Femur (tissue), 1 donor: ENCODE measurements around the gene TMEM190.

Experiments used
- DNase-seq: peaks from one replicate; pipeline ENCODE4 v3.0.0-alpha.2; 2017

Gene TMEM190

DNA sequence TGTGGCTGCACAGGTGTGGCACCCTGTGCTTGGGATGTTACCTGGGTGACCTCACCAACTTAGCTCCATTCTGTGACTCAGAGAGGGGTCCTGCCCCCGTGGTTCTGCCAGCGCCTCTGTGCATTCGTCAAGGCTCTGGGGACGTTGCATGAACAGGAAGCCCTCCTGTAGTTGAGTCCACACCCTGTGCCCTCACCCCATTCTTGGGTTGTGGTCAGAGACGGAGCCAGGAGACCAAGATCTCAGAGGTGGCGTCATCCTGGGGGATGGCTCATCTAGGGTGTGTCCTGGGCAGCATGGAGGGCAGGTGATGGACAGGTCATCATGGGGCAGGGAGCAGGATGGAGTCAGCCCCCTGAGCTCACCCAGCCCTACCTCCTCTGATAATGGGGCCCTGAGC, 24.6 kb upstream of the TMEM190 start:
- no peak for DNase-seq

DNA sequence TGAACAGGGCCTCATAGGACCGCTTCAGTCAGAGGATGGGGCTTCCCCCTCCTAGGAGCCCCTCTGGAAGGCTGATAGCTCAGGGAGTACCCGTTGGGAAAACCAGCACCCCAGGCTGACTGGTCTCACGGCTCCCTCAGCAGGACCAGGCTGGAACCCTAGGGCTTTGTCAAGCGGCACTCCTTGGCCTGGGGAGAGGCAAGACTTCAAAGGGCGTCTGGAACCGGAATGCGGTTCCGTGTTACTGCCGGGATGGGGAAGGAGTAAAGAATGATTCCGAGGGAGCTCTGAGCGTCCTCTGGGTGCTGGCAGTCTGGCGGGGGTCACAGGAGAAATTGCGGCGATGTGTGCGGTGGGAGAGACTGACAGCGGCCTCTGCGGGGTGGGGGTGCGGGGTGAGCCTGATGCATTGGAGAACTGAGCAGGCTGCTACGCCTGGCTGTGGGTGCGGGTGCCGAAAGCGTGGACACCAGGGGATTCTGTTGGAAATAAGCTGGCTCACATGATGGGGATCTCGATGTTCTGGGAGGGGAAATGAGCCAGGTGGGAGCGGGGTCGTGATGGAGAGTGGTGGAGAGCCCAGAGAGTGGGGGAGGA, 24.0 kb upstream of the TMEM190 start:
- peak; percentile 7 for DNase-seq

DNA sequence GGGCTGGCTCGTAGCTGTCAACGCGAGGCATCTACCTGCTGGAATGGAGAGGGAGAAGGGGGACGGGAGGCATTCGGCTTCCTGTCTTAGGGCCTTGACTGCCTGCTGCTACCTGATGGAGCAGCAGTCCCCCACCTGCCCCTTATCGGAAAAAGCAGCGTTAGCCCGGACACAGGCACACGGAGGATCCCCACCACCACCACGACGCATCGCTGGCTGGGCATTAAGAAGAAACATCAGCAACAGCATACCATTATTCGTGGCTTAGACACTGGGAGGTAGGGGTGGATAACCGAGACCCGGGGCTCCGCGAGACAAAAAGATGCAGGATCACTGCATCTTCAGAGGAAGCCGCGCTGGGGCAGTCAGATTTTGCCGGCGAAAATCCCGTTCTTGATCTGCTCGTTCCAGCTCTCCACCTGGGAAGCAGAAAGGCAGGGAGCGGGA, 23.2 kb upstream of the TMEM190 start:
- peak; percentile 14 for DNase-seq

DNA sequence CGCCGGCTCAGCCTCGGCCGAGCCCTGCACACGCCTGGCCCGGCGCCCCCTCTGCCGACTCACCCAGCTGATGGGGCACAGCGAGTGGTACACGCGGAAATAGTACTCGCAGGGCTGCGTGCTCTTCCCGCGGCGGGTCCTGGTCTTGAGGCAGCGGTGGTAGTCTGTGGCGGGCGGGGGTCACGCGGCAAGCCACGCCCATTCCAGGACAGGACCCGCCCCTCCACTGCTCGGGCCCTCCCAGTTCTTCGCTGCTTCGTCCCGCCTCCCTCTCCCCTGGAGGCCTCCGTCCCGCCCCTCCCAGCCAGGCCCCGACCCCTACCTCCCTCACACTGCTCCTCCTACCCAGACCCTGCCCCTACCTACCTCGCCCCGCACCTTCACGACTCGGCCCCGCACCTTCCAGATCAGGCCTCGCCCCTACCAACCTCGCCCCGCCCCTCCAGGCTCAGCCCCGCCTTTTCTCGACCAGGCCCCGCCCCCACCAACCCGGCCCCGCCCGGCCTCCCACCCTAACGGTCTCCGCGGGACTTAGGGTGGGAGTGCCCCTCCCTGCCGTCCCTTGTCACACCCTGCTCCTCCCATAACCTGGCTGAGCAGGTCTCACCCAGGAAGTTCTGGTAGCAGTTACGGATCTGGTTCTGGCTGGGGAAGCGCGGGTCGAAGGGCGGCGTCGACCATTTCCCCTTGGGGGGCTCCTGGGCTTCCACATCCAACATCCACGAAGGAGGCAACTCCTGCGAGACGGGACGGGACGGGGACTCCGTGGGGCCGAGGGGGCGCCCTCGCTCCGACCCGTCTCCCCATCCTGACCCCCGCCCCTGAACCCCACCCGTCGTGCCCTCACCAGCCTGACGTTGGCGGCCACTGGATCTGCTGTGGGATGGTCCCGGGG, 22.6 kb upstream of the TMEM190 start:
- peak; percentile 73 for DNase-seq

DNA sequence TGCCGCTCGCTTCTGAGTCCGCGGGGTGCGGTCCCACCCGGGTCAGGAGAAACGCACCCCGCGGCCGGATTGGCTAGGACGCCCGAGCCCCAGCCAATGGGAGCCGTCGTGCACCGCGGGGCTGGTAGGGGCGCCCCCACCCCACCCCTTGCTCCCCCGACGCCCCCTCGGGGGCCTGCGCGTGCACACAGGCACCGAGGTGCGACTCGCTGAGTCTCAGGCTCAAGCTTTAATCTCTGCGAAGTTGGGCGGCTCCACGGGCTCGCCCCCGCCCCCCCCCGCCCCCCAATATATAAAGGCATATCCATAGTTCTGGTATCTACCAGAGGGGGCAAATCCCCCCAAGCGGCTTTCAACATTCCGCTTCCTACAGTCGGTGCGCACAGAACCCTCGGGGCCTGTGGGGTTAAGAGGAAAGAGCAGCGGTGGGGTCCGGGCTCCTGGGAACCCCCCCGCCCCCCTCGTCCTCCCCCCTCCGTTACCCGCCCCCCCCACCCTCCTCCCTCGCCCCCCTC, 21.9 kb upstream of the TMEM190 start, which contains the start of gene COX6B2:
TSS of gene COX6B2 (minus strand) at position 22 of the 515 bp plus-strand sequence. CDS start 198 bp downstream, outside the sequence.
- DNase-seq = no peak

DNA sequence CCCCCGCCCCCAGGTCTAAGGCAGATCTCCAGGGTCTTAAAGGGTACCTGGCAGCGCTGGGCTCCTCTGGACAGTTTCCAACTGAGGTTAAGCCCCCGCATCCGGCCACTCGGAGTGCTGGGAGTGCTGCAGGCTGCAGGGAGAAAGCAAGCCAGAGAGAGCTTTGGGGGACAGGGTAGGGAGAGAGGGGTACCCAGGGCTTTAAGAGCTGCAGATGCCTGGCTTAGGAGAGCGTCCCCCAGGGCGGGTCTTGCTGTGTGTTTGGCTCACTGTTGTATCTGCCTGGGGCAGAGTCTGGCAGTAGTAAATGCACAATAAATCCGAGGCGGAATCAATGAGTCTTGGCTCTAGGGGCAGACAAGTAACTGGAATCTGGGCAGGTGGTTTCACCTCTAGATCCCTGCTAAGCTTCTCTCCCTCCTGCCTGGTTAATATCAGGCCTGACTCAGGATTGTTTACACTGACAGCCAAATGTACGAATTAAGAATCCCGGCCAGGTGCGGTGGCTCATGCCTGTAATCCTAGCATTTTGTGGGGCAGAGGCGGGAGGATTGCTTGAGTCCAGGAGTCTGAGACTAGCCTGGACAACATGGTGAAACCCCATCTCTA, 21.3 kb upstream of the TMEM190 start:
- no peak for DNase-seq

DNA sequence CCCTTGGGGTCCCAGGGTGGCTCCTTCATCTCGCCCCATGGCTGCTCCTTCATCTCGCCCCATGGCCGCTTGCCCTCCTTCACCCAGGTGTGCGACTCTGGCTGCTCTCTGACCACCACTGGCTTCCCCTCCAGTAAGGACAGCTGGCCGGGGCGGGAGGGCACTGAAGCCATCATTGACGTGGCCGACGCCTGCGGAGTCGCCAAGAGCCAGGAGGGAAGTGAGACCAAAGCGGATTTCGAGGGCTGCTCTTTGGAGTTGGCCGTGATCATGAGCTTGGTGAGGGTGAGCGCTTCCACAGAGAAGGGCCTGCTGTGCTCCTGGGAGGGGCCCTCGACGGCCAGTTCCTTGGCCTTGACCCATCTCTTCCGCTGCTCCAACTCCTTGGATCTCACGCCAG, 18.1 kb upstream of the TMEM190 start:
- DNase-seq = no peak

DNA sequence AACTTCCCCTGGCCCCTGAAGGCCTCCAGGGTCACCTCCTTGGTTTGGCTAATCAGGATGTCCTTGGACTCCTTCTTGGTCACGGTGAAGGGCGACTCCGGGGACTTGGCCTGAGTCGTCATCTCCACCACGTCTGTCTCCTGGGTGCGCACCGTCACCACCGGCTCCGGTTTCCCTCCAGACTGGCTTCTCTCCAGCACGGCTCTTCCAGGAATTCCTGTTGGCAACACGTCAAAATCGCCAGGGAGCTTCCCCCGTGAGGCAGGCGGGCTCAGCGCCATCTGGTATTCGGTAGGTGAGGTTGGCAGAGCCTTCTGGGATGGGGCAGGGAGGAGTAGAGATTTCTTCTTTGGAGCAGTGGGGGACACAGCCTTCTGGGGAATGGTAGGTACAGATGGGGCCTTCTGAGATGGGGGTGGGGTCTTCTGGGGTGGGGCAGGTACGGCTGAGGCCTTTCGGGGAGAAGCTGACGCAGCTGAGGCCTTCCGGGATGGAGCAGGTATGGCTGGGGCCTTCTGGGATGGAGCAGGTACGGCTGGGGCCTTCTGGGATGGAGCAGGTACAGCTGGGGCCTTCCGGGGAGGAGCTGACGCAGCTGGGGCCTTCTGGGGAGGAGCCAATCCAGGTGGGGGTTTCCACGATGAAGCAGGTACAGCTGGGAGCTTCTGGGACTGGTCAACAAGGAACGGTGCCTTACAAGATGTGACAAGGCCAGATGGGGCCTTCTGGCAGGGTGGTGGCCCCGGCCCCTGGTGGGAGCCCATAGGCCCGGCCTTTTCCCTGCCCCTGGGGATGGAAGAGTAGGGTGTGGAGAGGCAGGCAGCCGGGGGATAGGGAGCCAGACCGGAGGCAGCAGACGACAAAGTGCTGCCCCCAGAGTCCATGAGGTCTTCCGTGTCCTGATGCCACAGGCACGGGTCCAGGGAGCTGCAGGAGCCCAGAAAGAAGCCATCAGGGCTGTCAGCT, 17.4 kb upstream of the TMEM190 start:
- DNase-seq = no peak

DNA sequence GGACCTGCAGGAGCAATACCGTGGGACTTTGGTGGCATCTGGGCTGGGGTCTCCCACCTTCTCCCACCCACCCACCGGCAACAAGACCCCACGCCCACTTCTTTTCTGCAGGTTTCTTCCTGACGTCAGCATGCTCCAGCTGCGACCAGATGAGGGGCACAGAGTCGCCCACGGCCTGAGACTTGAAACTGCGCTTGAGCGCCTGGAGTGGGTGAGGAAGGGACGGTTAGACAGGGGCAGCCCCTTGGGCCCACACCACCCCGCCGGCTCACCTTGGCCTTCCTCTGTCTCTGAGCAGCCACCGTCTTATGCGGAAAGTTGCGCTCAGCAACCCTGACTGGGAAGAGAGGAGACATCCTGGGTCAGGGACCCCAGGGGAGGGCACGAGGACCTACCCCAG, 15.7 kb upstream of the TMEM190 start:
- DNase-seq = no peak

DNA sequence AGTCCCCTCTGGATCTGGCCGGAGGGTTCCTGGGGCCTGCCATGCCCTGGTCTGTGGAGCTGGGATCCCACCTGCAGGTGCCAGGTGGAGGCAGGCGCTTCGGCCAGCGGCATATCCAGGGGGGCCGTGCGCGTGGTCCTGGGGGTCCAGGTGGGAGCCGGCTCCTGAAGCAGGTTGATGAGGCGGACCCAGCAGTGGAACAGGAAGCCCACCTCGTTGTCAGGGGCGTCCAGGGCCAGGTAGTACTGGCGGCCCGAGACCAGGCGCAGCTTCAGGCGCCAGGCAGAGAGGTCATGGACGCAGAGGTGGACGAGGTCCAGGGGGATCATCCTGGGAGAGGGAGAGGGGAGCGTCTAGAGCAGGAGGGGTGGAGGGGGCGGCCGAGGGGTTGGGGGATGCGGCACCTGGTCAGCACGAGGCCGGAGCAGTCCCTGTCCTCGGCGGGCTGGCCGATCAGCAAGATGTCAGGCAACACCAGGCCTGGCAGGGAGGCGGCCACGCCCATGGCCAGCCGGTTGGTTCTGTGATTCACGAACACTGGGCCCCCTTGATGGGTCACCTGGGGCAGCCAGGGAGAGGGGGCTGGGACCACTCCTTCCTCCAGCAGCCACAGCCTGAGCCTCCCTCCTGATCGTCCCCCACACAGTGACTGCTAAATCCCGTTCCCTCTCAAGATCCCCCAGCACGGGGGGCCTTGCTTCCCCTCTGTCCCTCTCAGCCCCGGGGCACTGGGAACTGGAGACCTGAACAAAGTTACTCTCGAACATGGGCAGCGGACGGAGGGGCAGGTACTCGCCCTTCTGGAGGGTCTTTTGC, 14.2 kb upstream of the TMEM190 start:
- DNase-seq = no peak

DNA sequence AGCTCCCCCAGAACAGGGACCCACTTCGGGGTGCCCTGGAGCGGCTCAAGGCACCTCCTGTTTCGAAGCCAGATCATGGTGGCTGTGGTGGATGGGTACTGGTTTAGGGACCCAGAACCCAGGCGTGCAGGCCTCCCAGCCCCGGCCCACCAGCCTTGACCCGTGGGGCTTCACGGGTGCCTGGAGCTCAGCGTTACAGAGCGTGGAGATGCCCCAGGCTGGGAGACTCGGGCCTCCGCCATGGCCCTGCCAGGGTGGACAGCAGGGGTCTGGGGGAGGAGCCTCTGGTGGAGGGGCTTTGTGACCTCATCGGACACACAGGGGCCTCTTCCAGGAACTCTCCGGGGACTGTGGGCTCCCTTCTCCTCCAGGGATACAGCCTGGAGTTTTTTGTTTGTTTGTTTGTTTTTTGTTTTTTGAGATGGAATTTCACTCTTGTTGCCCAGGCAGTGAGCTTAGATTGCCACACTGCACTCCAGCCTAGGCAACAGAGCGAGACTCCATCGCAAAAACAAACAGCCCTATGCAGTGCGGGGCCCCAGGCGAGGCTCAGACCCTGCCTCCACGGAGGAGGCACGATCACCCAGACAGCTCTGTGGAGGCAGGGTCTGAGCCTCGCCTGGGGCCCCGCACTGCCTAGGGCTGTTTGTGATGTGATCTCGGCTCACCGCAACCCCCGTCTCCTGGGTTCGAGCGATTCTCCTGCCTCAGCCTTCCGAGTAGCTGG, 13.5 kb upstream of the TMEM190 start, which contains the start of gene GARIN5B:
TSS of gene GARIN5B (minus strand) at position 271 of the 727 bp plus-strand sequence. CDS start at position 77, 194 bp downstream.
- DNase-seq = no peak

DNA sequence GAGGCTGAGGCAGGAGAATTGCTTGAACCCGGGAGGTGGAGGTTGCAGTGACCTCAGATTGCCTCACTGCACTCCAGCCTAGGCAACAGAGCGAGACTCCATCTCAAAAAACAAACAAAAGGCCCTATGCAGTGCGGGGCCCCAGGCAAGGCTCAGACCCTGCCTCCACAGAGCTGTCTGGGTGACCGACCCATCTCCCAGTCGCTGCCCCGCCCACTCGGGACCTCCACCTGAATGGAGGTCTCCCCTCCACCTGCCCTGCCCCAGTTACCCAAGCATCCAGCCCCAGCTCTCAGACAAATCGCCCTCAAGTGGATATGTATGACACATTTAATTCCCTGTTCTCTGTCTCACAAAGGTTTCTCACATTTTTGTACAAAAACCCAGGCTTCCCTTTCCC, 11.4 kb upstream of the TMEM190 start:
- DNase-seq = no peak

DNA sequence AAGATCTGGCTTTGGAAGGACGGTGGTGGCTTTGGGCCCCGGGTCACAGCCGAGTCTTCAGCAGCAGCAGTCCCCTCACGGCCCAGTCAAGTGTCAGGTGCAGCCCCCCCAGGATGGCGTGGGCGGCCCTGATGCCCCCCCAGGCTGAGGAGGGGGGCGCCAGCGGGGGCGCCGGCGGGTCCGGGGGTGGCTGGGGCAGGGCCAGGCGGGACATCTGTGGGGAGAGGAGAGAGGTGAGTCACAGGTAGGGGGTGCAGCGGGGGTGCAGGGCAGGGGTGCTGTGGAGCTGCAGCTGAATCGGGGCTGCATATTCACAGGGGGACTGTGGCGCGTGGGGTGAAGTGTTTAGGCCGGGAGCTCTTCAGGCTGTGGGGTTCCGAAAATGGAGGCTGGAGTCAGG, 10.7 kb upstream of the TMEM190 start:
- DNase-seq = no peak

DNA sequence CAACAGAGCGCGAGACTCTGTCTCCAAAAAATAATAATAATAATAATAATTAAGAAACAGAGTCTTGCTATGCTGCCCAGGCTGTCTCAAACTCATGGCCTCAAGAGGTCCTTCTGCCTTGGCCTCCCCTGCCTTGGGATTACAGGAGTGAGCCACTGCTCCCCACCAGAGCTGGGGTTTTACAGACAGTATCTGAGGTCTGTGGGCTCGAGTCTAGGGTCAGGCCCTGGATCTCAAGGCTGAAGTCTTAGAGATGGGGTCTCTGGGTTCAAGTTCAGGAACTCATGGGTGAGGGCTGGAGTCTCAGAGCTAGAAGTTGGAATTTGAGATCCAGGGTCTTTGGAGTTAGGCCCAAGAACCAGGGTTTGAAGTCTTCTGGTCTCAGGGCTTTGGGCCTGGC, 9.8 kb upstream of the TMEM190 start:
- no peak for DNase-seq

DNA sequence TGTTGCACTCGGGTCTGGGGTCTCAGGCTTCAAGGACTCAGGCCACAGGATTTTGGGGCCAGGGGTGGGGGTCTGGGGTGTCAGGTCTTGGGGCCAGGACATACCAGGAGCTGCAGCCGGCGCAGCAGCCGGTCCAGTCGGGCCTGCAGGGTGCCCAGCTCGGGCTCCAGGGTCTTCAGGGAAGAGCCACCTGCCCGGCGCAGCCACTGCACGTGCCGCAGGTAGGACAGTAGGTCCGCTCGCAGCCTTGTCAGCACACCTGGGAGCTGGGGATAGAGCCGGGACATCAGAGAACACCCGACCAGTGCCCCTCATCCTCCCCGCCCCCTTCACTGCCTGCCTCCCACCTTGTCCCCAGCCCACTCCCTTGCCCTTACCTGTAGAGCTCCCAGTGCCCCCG, 8.5 kb upstream of the TMEM190 start:
- no peak for DNase-seq

DNA sequence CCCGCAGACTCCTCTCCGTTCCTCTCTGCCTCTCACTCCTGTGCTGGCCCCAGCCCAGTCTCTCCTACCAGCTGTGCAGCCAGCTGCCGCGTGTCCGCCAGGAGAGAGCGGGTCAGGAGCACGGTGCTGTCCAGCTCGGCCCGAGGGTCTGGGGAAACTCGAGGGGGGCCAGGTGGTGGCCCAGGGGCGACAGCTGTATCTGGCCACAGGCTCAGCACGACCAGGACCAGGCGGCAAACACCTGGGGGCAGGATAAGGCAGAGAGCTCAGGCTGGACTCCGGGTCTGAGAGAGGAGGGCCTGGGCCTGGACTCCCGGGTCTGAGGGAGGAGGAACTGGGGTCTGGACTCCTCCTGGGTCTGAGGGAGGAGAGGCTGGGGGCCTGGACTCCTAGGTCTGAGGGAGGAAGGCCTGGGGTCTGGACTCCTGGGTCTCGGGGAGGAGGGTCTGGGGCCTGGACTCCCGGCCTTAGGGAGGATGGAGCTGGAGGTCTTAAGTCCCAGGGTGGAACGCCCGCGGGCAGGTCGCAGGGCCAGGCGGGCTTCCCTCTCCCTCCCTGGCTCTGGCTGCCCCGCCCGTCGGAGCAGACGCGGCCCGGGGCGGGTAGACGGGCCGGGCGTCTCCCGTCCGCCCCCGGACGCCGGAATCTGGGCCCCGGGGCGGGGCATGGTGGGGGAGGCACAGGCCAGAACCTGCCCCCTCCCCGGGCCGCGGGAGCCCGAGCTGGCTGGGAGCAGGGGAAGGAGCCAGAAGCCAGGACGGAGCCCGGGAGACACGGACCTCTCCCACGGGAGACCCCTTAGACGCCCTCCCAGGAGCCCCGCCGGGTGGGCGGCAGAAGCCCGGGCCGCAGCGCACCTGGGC, 7.7 kb upstream of the TMEM190 start:
- DNase-seq = no peak

DNA sequence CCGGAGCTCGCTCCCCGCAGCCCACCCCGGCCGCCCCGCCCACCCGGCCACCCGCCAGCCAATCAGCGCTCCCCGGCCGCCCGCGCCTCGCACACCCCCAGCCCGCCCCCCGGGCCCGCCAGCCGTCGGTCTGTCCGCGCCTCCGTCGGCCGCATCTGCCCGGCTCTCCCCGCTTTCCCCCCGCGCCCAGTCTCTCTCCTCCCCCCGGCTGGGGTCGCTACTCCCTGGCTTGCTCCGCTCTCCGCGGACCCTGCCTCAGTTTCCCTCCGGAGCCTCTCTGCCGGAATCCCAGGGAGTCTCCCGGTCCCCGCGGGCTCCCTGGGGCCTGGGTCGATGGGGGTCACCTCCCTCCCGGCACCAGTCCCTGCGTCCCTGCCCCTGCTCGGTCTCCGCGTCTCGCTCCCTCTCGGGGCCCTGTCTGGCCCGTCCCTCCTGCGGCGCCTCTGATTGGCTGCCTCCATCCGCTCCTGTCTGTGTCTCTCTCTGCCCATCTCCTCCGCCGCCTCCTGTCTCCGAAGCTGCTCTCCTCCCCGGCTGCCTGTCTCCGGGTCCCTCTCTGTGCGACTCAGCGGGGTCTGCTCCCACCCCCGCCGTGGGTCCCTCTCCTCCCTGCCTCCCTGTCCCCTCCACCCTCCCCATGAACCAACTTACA, 6.8 kb upstream of the TMEM190 start:
- no peak for DNase-seq

DNA sequence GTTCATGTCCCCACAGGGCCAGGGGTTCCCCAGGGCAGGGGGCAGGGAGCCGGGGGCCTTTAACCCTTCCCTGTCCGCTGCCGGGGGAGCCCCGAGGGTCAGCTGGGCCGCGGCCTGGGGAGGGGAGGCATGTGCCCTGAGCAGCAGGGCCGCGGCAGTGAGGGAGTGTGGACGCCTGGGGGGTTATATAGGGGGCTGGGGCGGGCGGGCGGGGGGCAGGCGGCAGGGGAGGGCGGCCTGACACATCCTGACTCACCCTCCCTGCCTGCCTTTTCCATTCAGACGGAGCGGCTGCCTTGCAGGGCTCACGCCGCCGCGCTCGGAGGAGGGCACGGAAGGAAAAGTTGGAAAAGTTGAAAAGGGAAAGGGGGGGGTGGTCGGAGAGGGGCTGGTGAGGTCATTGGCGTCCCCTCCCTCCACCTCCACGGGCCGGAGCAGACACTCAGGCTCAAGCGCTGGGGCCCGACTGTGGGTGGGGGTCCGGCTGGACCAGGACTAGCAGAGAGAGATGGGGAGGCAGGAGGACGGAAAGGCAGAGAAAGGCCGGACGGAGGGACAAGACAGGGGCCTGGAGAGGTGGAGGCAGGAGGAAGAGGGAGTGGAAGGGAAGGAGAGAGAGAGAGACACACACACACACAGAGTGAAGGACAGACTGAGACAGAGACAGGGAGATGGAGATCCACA, 6.2 kb upstream of the TMEM190 start, which contains the start of gene IL11:
TSS of gene IL11 (minus strand) at position 159 of the 684 bp plus-strand sequence. CDS start at position 6, 153 bp downstream.
- no peak for DNase-seq
